ENCODE measurements around the gene MIA. TPM values are rescaled to one million over a fixed set of nuclear protein-coding genes. Genes with fewer than 3 reads are reported as not detected.

MIA gene
- total RNA-seq, 1 experiment from 2014 or later: not detected

DNA sequence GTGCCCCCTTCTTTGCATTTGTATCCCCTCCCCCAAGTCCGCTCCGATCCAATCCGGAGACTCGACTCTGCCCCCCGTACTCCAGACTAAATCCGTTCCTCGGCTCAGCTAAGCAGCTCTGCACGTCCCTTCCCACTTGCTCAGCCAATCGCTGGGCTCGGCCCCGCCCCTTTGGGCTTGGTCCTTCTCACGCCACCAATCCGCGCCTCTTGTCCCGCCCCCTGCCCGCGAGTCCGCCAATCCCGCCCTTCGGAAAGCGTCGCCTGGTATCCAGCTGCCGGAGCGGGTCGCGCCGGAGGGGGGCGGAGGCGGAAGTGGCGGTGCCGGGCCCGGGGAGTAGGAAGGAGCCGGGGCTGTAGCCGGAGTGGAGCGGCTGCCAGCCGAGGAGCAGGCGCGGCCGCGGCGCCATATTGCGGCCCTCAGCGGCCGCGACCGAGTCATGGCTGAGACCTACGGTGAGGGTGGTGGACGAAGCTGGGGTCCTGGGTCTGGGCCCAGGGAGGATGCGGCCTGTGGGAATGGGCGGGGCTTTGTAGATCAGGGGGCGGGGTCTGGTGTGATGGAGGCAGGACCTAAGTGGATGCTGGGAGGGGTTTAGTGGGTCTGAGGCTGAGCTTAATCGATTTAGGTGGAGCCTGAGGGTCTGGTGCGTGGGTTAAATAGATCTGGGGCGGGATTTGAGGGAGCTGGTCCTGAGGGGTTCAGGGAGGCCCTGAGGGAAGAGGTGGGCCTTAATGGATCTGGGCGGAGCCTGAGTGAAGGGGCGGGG is 2.8 kb downstream of the MIA start, which contains the start of gene RAB4B:
Gene RAB4B, plus strand, starts transcription at position 311 of the 769 bp plus-strand sequence. Its CDS starts 129 bp downstream, at position 440.
- peaks cover 2 to 6% (median 6%) of the 10 kb centered on the region in 3 experiments; a peak in 5 of 7 replicates for H3K36me3 Mint-ChIP-seq (ENCODE audit: insufficient read depth in 1 of 3, low read depth in 3 of 3)
- Histone ChIP-seq H2BK12ac (ENCODE audit: insufficient read length, low read depth, low read length) (peak within 1 kb of the TSS; percentile 5), H3T11ph (ENCODE audit: low read length) (peak within 1 kb of the TSS; percentile 41), H2BK120ac (ENCODE audit: low read depth, low read length, poor library complexity, severe bottlenecking) (peak within 1 kb of the TSS; percentile 87), H3K4me2 (ENCODE audit: insufficient read depth, insufficient read length, low read length) (peak within 1 kb of the TSS; percentile 80), H3K4ac (ENCODE audit: low read depth, low read length) (no peak within 1 kb of the TSS; the same call in 1 of the 2 replicates), H4K8ac (replicated peaks; ENCODE audit: insufficient read length, low read depth, low read length) (no peak within 1 kb of the TSS), H3K56ac (ENCODE audit: insufficient read length, low read depth, low read length) (peak within 1 kb of the TSS; percentile 25), H2BK5ac (ENCODE audit: insufficient read length, low read length) (peak within 1 kb of the TSS; percentile 55), H3K27ac (ENCODE audit: insufficient read length, low read depth, low read length) (peak within 1 kb of the TSS; percentile 99), H2AFZ (ENCODE audit: low read length) (no peak within 1 kb of the TSS), H3K79me2 (ENCODE audit: insufficient read depth, low read length) (no peaks in the 10 kb centered on the region), H3K27me3 (ENCODE audit: insufficient read depth, low read length) (no peaks in the 10 kb centered on the region), H2AK5ac (ENCODE audit: insufficient read length, low read length) (no peak within 1 kb of the TSS), H4K5ac (ENCODE audit: insufficient read length, low read depth, low read length) (no peak within 1 kb of the TSS), H4K91ac (ENCODE audit: insufficient read length, low read depth, low read length) (no peak within 1 kb of the TSS), H3K4me1 (ENCODE audit: insufficient read depth, low read length) (0 out of 2 replicates have a peak, but pooled peaks cover 2% of the 10 kb centered on the region), H3K14ac (ENCODE audit: insufficient read depth, low read length) (peak within 1 kb of the TSS; percentile 86; the same call in 1 of the 2 replicates), H3K9me3 (ENCODE audit: control insufficient read depth, low read depth, low read length) (no peaks in the 10 kb centered on the region), H3K18ac (ENCODE audit: insufficient read length, low read depth, low read length) (peak within 1 kb of the TSS; percentile 94), H3K23me2 (ENCODE audit: insufficient read length, low read depth, low read length, poor library complexity, severe bottlenecking) (peaks cover 4% of the 10 kb centered on the region), H3K23ac (ENCODE audit: insufficient read length, low read depth, low read length) (no peak within 1 kb of the TSS), H3K79me1 (ENCODE audit: insufficient read depth, low read depth, low read length, poor library complexity, severe bottlenecking) (no peaks in the 10 kb centered on the region), H2BK15ac (ENCODE audit: low read depth, low read length) (no peak within 1 kb of the TSS), H2BK20ac (ENCODE audit: low read depth, low read length, poor library complexity, severe bottlenecking) (no peak within 1 kb of the TSS), H4K20me1 (ENCODE audit: control insufficient read depth, insufficient read depth, insufficient read length) (no peaks in the 10 kb centered on the region), H3K9ac (ENCODE audit: extremely low read depth, insufficient read length, low read length) (peak within 1 kb of the TSS; percentile 70)
- H3K27me3 Mint-ChIP-seq (ENCODE audit: low read depth): no peaks in the 10 kb centered on the region
- TF ChIP-seq, protein P1, sequence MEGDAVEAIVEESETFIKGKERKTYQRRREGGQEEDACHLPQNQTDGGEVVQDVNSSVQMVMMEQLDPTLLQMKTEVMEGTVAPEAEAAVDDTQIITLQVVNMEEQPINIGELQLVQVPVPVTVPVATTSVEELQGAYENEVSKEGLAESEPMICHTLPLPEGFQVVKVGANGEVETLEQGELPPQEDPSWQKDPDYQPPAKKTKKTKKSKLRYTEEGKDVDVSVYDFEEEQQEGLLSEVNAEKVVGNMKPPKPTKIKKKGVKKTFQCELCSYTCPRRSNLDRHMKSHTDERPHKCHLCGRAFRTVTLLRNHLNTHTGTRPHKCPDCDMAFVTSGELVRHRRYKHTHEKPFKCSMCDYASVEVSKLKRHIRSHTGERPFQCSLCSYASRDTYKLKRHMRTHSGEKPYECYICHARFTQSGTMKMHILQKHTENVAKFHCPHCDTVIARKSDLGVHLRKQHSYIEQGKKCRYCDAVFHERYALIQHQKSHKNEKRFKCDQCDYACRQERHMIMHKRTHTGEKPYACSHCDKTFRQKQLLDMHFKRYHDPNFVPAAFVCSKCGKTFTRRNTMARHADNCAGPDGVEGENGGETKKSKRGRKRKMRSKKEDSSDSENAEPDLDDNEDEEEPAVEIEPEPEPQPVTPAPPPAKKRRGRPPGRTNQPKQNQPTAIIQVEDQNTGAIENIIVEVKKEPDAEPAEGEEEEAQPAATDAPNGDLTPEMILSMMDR (conservative IDR thresholded peaks at IDR 0.05): no peak
- peak; percentile 100 for DNase-seq
- peaks cover 23 to 33% of the 10 kb centered on the region in 2 experiments for H3K4me1 Mint-ChIP-seq
- peak within 1 kb of the TSS; percentile 85 to 86 for H3K4me3 Mint-ChIP-seq
- no CpG with 5 or more reads among the region's 56 CpGs for WGBS (ENCODE audit: extremely low coverage, insufficient read length, low lambda C conversion rate)
- no peaks in the 10 kb centered on the region; a peak in 1 of 5 replicates for H3K9me3 Mint-ChIP-seq
- H3K27ac Mint-ChIP-seq: peak within 1 kb of the TSS; percentile 100
